Panc1 (cell line): ENCODE measurements around the gene FGGY.

Experiments used
- CTCF ChIP-seq: fragments of 450-650 bp; IDR thresholded peaks from 2 replicates; pipeline ENCODE4 v1.5.1; 2017; ENCODE audit warnings: mild to moderate bottlenecking
- REST ChIP-seq, 2 experiments: IDR thresholded peaks; 2 replicates each; pipeline ENCODE4 v1.6.1; 2011 to 2012; ENCODE audit warnings: low read depth in 2 of 2, control low read depth in 1 of 2, low read length in 1 of 2, mild to moderate bottlenecking in 1 of 2, moderate library complexity in 1 of 2; ENCODE audit not compliant: insufficient read depth in 1 of 2

- TF ChIP-seq CTCF = no peak
- TF ChIP-seq REST (IDR thresholded peaks at IDR 0.05; ENCODE audit: insufficient read depth in 1 of 2, low read depth in 2 of 2, low read length in 1 of 2) = no peak
Observed at GRCh38 chr1:59689730-59690129, 392.8 kb downstream of the FGGY start.
